CD4-positive, alpha-beta T cell treated with Interleukin-10 for 1 hour (primary cell): Measurements from ENCODE around the gene ERVK3-1.

Experiments
- DNase-seq: peaks from one replicate; pipeline ENCODE4 v3.0.0-alpha.2; 2020

ERVK3-1 gene

DNA sequence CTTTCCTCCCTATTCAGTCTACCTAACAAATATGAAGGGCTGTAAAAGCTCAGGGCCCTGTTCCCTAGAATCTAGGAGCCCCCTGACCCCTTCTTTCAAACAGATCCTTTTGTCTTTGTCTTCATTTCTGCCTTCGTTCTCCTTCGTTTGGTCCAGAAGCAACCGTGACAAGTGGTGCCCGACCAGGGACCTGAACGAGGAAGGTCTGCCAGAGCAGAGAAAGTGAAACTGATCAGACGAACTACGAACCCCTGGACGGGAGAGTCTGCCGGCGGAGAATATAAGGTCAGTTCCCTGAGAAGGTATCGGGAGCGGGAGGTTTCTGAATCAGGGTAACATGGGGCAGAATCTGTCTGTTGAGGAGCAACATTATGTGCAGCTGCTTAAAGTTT, 751 bp downstream of the ERVK3-1 start:
- peak; percentile 11 for DNase-seq

DNA sequence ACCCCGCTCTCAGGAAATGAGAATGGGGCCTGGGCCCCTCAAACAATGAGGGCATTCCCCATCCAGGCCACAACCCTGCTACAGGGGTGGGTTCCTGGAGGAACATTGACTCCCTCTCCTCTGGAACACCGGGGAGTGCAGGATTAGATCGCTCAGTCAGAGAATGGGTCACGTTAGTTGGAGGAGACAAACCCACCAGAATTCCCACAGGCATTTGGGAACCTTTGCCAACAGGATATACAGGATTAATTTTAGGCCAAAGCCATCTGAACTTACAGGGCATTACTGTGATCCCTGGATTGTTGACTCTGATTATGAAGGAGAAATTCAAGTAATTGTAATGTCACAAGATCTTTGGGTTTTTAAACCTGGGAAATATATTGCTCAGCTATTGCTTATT, 2.6 kb downstream of the ERVK3-1 start:
- DNase-seq: no peak

DNA sequence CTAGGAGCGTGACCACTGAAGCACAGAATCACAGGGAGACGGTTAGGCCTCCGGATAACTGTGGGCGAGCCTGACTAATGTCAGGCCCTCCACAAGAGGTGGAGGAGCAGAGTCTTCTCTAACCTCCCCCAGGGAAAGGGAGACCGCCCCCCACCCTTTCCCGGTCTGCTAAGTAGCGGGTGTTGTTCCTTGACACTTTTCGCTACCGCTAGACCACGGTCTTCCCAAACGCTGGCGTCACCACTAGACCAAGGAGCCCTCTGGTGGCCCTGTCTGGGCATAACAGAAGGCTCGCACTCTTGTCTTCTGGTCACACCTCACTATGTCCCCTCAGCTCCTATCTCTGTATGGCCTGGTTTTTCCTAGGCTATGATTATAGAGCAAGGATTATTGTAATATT, 5.5 kb downstream of the ERVK3-1 start:
- DNase-seq: peak; percentile 21

DNA sequence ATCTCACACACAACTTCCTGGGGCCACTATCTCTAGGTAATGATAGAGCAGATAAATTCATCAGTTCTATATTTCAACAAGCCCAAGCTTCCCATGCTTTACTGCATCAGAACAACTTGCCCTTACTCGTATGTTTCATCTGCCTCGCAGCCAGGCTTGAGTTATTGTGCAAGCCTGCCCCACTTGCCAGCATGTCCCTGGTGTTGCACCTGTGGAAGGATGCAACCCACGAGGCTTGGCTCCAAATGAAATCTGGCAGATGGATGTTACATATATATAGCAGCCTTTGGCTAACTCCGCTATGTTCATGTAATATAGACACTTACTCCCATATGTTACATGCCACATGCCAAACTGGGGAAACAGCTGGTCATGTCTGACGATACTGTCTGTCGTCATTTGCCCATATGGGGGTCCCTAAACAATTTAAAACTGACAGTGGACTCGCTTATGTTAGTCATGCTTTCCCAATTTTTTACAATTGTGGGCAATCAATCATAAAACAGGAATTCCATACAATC, 6.2 kb downstream of the ERVK3-1 start:
- DNase-seq: no peak

DNA sequence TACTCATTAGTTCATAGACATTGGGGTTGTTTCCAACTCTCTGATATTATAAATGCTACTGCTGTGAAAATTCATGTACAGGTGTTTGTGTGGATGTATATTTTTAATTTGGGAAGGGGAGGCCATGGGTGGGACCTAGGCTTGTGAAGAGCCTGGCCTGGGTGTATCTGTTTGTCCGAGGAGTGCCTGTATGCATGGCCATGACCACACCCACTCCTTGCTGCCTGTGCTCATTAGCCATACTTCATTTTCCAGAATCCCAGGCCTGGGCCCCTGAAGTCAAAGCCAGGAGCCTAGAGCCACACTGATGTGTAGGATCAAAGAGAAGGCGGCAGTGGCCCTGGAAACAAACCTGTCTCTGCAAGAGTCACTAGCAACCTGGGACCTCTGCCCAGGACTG, 10.4 kb downstream of the ERVK3-1 start:
- no peak for DNase-seq

DNA sequence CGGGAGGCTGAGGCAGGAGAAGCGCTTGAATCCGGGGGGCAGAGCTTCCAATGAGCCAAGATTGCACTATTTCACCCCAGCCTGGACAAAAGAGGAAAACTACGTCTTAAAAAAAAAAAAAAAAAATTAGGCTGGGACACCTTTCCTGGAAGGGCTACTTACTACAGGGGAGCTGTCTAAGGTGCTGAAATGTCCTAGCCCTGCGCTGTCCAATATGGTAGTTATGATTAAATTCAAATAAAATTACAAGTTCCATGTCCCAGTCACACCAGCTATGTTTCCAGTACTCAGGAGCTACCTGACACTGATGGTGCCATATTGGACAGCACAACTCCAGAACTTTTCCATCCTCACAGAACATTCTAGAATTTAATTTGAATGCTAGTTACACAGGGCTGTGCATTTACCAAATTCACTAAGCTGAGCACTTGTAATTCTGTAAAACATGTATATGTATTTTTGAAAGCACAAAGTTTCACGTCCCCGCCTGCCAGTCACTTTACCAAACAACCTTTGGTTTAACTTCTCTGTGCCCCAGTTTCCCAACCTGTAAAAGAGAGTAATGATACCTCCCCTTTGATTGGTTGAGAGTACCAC, 12.4 kb downstream of the ERVK3-1 start:
- no peak for DNase-seq

DNA sequence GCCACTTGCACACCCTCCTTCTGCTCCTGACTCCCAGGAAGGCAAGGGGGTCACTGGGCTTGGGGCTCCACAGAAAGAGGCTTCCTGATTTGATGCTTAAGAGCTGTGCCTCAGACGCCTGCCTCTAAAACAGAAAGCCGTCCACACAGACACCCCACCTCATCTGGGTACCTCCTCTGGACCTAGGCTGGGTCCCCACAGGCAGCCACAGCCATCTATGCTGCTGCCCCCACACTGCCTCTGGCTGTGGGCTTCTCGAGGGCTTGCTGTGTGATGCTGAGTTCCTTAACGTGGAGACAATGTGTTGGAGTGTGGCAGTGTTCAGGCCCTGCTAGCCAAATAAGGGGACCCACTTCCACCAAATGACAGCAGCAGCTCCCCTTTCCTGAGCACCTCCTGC, 13.1 kb downstream of the ERVK3-1 start:
- DNase-seq: no peak

DNA sequence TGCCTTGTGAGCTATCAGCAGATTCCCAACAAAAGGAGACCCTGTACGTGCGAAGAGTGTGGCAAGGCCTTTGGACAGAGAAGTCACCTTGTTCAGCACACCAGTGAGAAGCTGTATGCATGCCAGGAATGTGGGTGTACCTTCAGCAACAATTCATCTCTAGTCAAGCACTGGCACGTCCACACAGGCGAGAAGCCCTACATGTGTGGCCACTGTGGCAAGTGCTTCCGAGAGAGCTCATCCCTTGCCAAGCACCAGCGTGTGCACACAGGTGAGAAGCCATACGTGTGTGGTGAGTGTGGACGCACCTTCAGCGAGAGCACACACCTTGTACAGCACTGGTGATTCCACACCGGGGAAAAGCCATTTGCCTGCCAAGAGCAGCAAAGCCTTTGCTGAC, 14.1 kb downstream of the ERVK3-1 start:
- no peak for DNase-seq

DNA sequence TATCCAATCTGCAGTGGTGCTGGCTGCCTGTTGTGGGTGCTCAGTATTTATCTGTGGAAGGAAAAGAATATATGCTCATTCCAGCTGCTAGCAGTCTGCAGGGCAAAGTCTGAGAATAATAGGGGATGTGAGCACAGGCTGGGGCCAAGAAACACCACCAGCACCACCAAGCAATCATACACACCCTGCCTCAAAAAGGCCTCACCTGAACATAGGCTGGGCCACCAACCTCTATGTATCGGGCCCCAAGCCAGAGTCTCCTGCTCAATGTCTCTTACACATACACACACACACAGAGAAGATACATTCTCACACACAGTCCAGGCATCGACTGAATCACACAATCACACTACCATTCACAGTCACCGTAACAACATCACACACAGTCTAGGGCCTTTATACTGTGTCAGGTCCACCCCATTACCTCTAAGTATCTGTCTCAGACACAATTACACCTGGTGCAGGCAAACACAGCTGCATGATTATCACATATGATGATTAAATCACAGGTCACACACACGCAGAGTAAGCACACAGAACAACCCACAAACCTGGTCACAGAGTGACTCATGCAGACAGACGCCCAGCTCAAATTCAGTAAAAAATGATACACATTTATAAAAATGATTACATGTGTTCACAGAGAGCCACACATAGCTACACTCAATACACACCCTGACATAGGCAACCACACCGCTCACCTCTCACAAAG, 20.3 kb downstream of the ERVK3-1 start:
- no peak for DNase-seq

DNA sequence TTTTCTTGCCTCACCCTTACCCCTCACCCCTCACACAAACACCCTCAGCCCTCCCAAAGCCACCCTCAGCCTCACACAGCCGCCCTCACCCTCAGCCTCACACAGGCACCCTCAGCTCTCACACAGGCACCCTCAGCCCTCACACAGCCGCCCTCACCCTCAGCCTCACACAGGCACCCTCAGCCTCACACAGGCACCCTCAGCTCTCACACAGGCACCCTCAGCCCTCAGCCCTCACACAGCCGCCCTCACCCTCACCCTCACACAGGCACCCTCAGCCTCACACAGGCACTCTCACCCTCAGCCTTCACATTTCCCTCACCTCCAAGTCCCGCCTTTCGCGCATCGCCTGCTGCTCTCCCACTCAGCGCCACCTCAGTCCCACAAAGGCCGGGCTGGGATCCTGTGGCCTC, 21.3 kb downstream of the ERVK3-1 start:
- DNase-seq: no peak

DNA sequence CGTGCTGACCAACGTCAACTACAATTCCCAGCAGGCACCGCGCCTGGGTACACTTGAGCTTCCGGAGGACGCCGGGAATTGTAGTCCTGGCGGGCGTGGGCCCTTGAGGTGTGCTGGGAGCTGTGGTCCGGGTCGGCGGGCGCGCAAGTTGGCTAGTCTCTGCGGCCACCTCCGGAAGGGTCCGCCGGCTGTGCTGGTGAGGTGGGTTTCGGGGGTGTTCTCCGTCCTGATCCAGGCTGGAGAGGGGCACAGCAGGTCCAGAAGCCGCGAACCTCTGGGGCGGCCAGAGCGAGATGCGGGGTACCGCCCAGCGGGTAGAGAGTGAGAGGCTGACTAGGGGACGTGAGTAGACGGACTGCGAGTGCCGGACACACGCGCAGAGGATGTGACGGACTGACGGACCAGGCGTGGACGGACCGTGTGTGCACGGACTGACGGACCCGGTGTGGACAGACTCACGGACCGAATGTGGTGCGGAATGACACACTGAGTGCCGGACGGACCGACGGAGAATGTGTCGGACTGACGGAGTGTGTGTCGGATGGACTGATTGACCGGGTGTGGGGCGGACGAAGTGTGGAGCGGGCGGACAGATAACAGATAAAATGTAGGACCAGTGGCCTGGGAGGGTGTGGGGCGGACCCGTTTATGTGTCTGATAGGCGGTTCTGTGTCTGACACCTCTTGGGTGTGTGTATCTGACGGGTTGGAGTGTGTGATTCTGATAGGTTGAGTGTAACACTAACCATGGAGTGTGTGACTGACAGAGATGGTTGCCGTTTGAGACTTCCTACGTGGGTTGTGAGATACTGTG, 21.9 kb downstream of the ERVK3-1 start, which contains the start of gene ZSCAN22:
Gene ZSCAN22, plus strand, starts transcription at position 81 of the 813 bp plus-strand sequence. CDS start 7,809 bp downstream, outside the sequence.
- DNase-seq: peak; percentile 92

DNA sequence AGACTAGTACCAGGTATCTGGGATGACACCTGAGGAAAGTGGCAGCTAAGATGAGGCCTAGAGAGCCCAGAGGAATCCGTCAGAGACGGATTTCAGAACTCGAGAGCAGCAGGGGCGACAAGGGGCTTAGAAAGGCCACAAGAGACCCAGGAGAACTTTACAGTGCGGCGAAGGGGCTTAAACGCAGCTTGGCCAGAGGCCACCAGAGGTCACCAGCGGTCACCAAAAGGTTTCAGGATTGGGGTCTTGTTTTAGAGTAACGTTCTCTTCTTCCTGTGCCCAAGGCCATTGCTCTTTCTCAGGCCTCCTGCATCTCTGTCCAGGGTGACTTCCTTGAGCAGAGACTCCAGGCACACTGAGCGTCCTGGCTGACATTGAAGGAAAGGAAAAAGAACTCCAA, 23.8 kb downstream of the ERVK3-1 start:
- DNase-seq: peak; percentile 28

DNA sequence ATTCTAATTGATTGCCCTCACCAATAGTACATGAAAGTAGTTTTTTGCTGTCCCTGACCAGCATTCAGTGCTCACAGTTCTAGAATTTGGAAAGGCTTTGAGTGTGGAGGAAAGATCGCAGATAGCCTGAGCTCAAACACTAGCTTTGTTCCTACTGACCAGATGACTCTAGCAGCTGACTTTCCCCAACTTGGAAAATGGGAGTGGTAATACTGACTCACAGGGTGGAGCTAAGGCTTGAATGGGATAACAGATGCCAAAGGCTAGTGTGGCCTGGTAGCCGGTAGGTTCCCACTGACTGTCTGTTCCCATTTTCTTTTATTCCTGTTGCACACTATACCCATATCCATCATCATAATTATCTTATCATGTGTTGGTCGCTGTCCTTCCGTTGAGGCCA, 25.3 kb downstream of the ERVK3-1 start:
- no peak for DNase-seq

DNA sequence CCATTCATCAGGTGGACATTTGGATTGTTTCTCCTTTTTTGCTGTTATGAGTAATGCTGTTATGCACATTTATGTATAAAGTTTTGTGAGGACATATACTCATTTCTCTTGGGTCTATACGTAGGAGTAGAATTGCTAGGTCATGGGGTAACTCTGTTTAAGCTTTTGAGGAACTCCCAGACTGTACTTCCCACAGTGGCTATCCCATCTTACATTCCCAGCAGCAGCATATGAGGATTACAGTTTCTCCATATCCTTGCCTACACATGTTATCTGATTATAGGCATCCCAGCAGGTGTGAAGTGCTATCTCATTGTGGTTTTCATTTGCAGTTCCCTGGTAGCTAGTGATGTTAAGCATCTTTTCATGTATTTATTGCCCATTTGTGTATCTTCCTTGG, 27.5 kb downstream of the ERVK3-1 start:
- DNase-seq: no peak

DNA sequence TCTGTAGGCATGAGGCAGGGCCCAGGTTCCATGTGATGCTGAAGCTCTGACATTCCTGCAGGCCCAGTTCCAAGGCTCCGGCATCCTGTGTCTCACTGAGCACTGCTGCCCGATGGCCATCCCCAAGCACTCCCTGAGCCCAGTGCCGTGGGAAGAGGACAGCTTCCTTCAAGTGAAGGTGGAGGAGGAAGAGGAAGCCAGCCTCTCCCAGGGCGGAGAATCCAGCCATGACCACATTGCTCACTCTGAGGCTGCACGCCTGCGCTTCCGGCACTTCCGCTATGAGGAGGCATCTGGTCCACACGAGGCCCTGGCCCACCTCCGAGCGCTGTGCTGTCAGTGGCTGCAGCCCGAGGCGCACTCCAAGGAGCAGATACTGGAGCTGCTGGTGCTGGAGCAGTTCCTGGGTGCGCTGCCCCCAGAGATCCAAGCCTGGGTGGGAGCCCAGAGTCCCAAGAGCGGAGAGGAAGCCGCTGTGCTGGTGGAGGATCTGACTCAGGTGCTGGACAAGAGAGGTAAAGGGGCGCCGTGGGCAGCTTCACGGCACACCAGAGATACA, 29.6 kb downstream of the ERVK3-1 start:
- no peak for DNase-seq

DNA sequence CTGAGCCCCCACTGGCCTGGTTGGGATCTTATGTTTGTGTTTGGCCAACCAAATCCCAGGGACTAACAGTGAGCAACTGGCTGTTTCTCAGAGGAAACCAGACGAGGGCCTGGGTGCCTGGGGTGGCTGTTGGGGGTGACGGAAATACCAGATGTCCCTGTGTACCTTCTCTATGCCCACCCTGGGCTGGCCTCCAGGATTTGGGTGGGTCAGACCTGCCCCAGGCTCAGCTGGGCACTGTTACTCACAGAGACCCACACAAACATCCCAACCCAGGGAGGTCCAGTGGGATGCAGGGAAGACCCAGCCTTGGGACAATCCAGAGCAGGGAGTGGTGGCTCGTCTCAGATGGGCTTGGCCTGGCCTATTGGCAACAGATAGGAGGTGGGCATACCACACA, 30.5 kb downstream of the ERVK3-1 start:
- DNase-seq: no peak

DNA sequence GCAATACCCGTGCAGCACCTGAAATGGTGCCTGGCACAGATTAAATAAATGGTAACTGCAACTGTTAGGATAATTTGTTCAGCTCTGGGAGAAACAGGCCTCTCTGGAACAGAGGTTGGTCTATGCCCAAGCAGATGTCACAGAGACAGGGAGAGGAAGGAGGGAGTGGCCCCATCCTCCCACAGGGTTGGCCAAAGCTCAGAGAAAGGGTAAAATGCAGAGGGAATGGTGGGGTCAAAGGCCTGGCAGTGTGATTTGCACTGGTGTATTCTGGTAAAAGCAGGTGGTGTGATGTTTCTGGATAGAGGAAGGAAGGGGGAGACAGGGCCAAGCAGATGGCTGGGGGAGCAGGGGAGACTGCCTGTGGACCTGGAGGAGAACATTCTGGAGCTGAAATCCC, 31.0 kb downstream of the ERVK3-1 start:
- no peak for DNase-seq

DNA sequence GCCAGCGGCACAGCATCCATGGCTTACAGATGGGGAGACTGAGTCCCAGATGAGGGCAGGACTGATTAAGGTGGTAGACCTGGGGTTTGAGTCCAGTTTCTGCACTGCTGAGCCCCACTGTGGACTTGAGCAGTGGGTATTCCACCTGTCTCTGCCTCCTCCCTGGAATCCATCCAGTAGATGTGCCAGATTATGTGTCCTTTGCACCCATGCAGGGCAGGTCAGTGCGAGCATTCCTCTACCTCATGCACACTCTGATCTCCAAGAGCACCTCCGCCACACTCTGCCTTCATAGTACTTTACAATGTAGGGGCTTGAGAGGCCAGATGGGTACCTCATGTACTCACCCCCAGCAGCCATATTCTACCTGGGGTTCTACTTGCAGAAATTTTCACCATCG, 31.6 kb downstream of the ERVK3-1 start:
- DNase-seq: no peak

DNA sequence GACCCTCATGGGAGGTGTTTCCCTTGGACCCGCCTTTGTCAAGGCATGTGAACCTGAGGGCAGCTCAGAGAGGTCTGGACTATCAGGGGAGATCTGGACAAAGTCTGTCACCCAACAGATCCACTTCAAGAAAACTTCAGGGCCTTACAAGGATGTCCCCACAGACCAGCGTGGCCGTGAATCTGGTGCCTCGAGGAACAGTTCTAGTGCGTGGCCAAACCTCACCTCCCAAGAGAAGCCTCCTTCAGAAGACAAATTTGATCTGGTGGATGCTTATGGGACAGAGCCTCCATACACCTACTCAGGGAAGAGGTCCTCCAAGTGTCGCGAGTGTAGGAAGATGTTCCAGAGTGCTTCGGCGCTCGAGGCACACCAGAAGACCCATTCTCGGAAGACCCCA, 33.2 kb downstream of the ERVK3-1 start:
- no peak for DNase-seq

DNA sequence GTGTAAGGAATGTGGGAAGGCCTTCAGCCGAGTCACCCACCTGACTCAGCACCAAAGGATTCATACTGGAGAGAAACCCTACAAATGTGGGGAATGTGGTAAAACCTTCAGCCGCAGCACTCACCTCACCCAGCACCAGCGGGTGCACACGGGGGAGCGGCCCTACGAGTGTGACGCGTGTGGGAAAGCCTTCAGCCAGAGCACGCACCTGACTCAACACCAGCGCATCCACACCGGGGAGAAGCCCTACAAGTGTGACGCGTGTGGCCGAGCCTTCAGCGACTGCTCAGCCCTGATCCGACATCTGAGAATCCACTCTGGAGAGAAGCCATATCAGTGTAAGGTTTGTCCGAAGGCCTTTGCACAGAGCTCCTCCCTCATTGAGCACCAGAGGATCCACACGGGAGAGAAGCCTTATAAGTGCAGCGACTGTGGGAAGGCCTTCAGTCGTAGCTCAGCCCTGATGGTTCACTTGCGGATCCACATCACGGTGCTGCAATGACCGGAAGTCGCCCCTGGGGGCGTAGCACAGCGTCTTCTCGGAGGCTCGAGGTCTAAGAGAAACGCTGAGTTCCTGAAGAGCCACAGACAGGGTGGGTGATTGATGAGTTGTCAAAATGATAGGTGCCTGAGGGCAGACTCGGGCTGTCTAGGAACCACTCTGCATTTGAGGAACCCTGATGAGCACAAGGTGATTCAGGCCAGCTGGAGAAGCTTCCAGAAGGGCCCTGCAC, 33.8 kb downstream of the ERVK3-1 start:
- DNase-seq: no peak

DNA sequence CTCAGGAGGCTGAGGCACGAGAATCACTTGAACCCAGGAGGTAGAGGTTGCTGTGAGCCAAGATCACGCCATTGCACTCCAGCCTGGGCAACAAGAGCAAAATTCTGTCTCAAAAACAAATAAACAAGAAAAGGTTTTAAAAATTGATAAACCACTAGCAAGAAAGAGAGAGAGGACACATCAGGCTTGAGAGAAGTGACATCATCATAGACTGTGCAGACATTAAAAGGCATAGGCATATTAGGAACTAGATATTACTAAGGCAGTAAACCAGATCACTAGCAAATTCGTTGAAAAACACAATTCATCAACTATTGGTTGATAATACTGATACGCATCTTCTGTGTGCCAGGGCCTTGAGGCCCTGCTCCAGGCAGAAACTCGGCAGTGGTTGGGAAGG, 40.4 kb downstream of the ERVK3-1 start:
- DNase-seq: no peak
